B cell (primary cell): ENCODE measurements around the gene CDKAL1. TPM values are rescaled to one million over a fixed set of nuclear protein-coding genes. Genes with fewer than 3 reads are reported as not detected.

Source experiments
- ATAC-seq: fragments of 200-7000 bp; cut with Tn5 transposase; one replicate; pipeline ENCODE4 v1.10.0; 2021; ENCODE audit warnings: low read depth, mild to moderate bottlenecking, moderate number of reproducible peaks, moderate library complexity
- CTCF ChIA-PET: fragments of 350-600 bp; sonication (Branson Sonifier 250); formaldehyde crosslinking; loops from one replicate; lab custom pipeline; 2021; ENCODE audit warnings: antibody characterized with exemption, inconsistent platforms; lab: Charles Lee
- POLR2A ChIA-PET: fragments of 350-600 bp; sonication (Branson Sonifier 250); formaldehyde crosslinking; loops from one replicate; lab custom pipeline; 2021; ENCODE audit warnings: antibody characterized with exemption; lab: Charles Lee
- DNase-seq: peaks from one replicate; pipeline ENCODE4 v3.0.0; 2013
- H2AFZ ChIP-seq: 2 replicates; pipeline ENCODE4 v1.6.1; 2012; ENCODE audit warnings: mild to moderate bottlenecking, low read depth, low read length; ENCODE audit not compliant: insufficient read depth, poor library complexity, severe bottlenecking
- H3K27ac ChIP-seq, 2 donors: 1 replicate in 1 of 2; 2 replicates in 1 of 2; pipeline ENCODE4 v1.5.1; 2012 to 2013; ENCODE audit warnings: low read length in 2 of 2, mild to moderate bottlenecking in 2 of 2, moderate library complexity in 1 of 2
- H3K27me3 ChIP-seq, 4 experiments: fragments of 200-600 bp in 1 of 4; sonication (generic) in 1 of 4; replicated peaks in 1 of 4; 1 replicate in 2 of 4; 2 replicates in 2 of 4; pipeline versions ENCODE4 v1.6.1 to v1.7.0; 2013 to 2016; ENCODE audit warnings: low read length in 3 of 4, mild to moderate bottlenecking in 2 of 4, mixed read lengths in 1 of 4, moderate library complexity in 1 of 4; ENCODE audit not compliant: insufficient read depth in 4 of 4, control insufficient read depth in 3 of 4; ENCODE audit errors: control extremely low read depth in 1 of 4
- H3K36me3 ChIP-seq, 2 experiments: replicated peaks in 1 of 2; 1 replicate in 1 of 2; 2 replicates in 1 of 2; pipeline versions ENCODE4 v1.6.1 to v1.7.1; 2013; ENCODE audit warnings: low read length in 1 of 2; ENCODE audit not compliant: insufficient read depth in 2 of 2, control insufficient read depth in 1 of 2; ENCODE audit errors: control extremely low read depth in 1 of 2, extremely low read depth in 1 of 2
- H3K4me1 ChIP-seq, 2 donors: fragments of 200-600 bp in 1 of 2; sonication (generic) in 1 of 2; 1 replicate in 1 of 2; 2 replicates in 1 of 2; pipeline versions ENCODE4 v1.5.1 to v1.6.1; 2013 to 2017; ENCODE audit warnings: low read length in 2 of 2; ENCODE audit not compliant: control insufficient read depth in 2 of 2, insufficient read depth in 2 of 2
- H3K4me2 ChIP-seq: replicated peaks from 2 replicates; pipeline ENCODE3; 2012; ENCODE audit warnings: mild to moderate bottlenecking, low read depth, low read length; ENCODE audit not compliant: poor library complexity, severe bottlenecking
- H3K4me3 ChIP-seq, 5 experiments: fragments of 200-600 bp in 1 of 5; sonication (generic) in 1 of 5; 1 replicate in 3 of 5; 2 replicates in 2 of 5; pipeline versions ENCODE4 v1.5.1 to v1.7.0; 2011 to 2016; ENCODE audit warnings: low read length in 4 of 5, mild to moderate bottlenecking in 4 of 5, low read depth in 2 of 5, control low read depth in 1 of 5, moderate library complexity in 1 of 5; ENCODE audit not compliant: insufficient read depth in 1 of 5; ENCODE audit errors: control extremely low read depth in 1 of 5, extremely low read depth in 1 of 5
- H3K79me2 ChIP-seq: fragments of 200-600 bp; sonication (generic); one replicate; pipeline ENCODE4 v1.6.0; 2016; ENCODE audit warnings: low read length; ENCODE audit not compliant: control insufficient read depth, insufficient read depth
- H3K9ac ChIP-seq: fragments of 200-600 bp; sonication (generic); 2 replicates; pipeline ENCODE4 v1.6.1; 2017; ENCODE audit warnings: mild to moderate bottlenecking, low read length, moderate library complexity
- H3K9me3 ChIP-seq, 3 donors: one replicate each; pipeline versions ENCODE4 v1.6.1 to v1.7.1; 2013; ENCODE audit warnings: low read length in 2 of 3; ENCODE audit not compliant: control insufficient read depth in 2 of 3, insufficient read depth in 1 of 3; ENCODE audit errors: control extremely low read depth in 1 of 3
- H4K20me1 ChIP-seq: 2 replicates; pipeline ENCODE4 v1.6.0; 2012; ENCODE audit warnings: mild to moderate bottlenecking, low read length; ENCODE audit not compliant: insufficient read depth, control insufficient read depth, poor library complexity, severe bottlenecking
- H3K27ac Mint-ChIP-seq: one replicate; pipeline ENCODE4 v1.8.0; 2021; ENCODE audit warnings: mixed read lengths
- H3K27me3 Mint-ChIP-seq: one replicate; pipeline ENCODE4 v1.8.0; 2021; ENCODE audit warnings: mixed read lengths
- H3K4me1 Mint-ChIP-seq: one replicate; pipeline ENCODE4 v1.8.0; 2021; ENCODE audit warnings: mixed read lengths
- H3K4me3 Mint-ChIP-seq: one replicate; pipeline ENCODE4 v1.8.0; 2021; ENCODE audit warnings: mixed read lengths
- H3K9me3 Mint-ChIP-seq: one replicate; pipeline ENCODE4 v1.8.0; 2022; ENCODE audit warnings: mixed read lengths; ENCODE audit not compliant: insufficient read depth
- EZH2 ChIP-seq: IDR thresholded peaks from 2 replicates; pipeline ENCODE4 v1.6.1; 2012; ENCODE audit warnings: borderline replicate concordance, low read depth, mild to moderate bottlenecking, moderate library complexity, low read length; ENCODE audit not compliant: insufficient read depth, poor library complexity, severe bottlenecking
- whole genome bisulfite sequencing: methylation state at CpG from one replicate; pipeline ENCODE4 v1.1.5; 2013; ENCODE audit warnings: missing lambda C conversion rate; ENCODE audit not compliant: insufficient coverage; 5-methylcytosine and 5-hydroxymethylcytosine counted together
- intact Hi-C: fragments of 100-400 bp; cut with micrococcal nuclease; formaldehyde crosslinking; loops from one replicate; pipeline ENCODE4 v1.10.0; 2022
- polyA plus RNA-seq: library from polyadenylated mRNA; depleted of rRNA; stranded (reverse); fragments of >200 nt; gene quantifications from 2 replicates; pipeline ENCODE4 v1.2.3, GENCODE V29; 2012
- total RNA-seq, 2 donors: library from RNA; stranded (reverse); fragments of 120-200 nt in 1 of 2; gene quantifications; 1 replicate in 1 of 2; 2 replicates in 1 of 2; pipeline versions ENCODE4 v1.2.3 to v1.2.4, GENCODE V29; 2013 to 2022
- TF ChIP-seq, protein P1 (sequence below): fragments of 200-600 bp; IDR thresholded peaks from one replicate; pipeline ENCODE4 v1.8.0; 2022; ENCODE audit warnings: antibody characterized with exemption, mild to moderate bottlenecking

CDKAL1 gene
- total and polyA plus RNA-seq, 2 donors (not counting 1 experiment from before 2014, with no cell fraction given), result 6.1 to 33.3 TPM

DNA sequence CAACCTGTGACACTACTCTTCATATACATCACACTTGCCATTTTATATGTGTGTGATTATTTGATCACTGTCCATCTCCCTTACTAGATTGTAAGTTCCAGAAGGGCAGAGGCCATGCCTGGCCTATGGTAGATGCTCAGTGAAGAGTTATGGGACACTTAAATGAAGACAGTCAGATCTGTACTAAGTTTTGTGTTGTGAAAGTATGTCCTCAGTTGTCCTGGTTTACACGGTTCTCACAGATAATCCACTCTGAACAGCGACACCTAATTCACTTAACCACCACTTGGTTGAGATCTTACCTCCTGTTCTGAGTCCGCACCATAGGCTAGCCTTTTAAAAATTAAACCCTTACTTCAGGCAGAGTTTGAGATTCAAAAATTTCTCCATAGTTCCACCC is 625.2 kb downstream of the CDKAL1 start:
- whole genome bisulfite sequencing, result no CpG with 5 or more reads among the region's 3 CpGs
- Histone ChIP-seq H3K4me2 (no peak overlapping the region), H3K4me1 (peaks cover 0 to 4% of the 10 kb centered on the region in 2 donors), H3K79me2 (no peaks in the 10 kb centered on the region), H3K36me3 (peaks cover 0 to 1% of the 10 kb centered on the region in 2 experiments), H3K27me3 (no peaks in the 10 kb centered on the region), H2AFZ (no peak overlapping the region), H3K27ac (no peak overlapping the region), H4K20me1 (no peaks in the 10 kb centered on the region), H3K9ac (no peak overlapping the region), H3K4me3 (no peak overlapping the region), H3K9me3 (no peaks in the 10 kb centered on the region)
- POLR2A ChIA-PET, result no interaction called here
- intact Hi-C loops, result no loop called here
- Mint-ChIP-seq H3K27me3 (no peaks in the 10 kb centered on the region), H3K4me1 (peaks cover 8% of the 10 kb centered on the region), H3K9me3 (no peaks in the 10 kb centered on the region), H3K27ac (no peak overlapping the region), H3K4me3 (no peak overlapping the region)
- no peak for ATAC-seq
- TF ChIP-seq EZH2, result no peak
- TF ChIP-seq, protein P1, sequence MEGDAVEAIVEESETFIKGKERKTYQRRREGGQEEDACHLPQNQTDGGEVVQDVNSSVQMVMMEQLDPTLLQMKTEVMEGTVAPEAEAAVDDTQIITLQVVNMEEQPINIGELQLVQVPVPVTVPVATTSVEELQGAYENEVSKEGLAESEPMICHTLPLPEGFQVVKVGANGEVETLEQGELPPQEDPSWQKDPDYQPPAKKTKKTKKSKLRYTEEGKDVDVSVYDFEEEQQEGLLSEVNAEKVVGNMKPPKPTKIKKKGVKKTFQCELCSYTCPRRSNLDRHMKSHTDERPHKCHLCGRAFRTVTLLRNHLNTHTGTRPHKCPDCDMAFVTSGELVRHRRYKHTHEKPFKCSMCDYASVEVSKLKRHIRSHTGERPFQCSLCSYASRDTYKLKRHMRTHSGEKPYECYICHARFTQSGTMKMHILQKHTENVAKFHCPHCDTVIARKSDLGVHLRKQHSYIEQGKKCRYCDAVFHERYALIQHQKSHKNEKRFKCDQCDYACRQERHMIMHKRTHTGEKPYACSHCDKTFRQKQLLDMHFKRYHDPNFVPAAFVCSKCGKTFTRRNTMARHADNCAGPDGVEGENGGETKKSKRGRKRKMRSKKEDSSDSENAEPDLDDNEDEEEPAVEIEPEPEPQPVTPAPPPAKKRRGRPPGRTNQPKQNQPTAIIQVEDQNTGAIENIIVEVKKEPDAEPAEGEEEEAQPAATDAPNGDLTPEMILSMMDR, result no peak
- no peak for DNase-seq
- CTCF ChIA-PET, result no interaction called here

DNA sequence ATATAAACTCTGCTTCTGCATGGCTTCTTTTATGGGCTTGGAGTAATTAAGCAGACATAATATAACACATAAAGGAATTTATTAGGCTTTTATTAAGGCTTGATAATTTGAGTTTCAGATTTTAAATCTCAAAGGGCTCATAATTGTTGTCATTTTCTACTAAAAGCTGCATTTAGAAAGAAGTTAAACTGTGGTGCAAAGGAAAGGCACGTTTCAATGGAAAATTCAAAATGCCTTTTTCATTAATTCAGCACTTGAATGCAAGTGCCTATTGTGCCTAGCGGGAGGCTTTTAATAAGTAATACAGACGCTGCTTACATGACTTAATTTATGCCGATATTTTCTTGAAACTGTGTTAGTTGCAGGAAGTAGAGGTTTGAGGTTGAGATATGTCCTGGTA is 627.5 kb downstream of the CDKAL1 start:
- Mint-ChIP-seq H3K27ac (no peak overlapping the region), H3K4me3 (no peak overlapping the region), H3K9me3 (no peaks in the 10 kb centered on the region), H3K27me3 (no peaks in the 10 kb centered on the region), H3K4me1 (peaks cover 12% of the 10 kb centered on the region)
- peaks cover 0 to 1% of the 10 kb centered on the region in 2 experiments for H3K36me3 ChIP-seq
- no peaks in the 10 kb centered on the region for H3K79me2 ChIP-seq
- H3K9ac ChIP-seq, result no peak overlapping the region
- no peaks in the 10 kb centered on the region for H4K20me1 ChIP-seq
- no peaks in the 10 kb centered on the region for H3K9me3 ChIP-seq
- no peak overlapping the region for H2AFZ ChIP-seq
- no peak for TF ChIP-seq EZH2
- TF ChIP-seq, protein P1, result no peak
- 7% methylated on average over 2 of the region's 4 CpGs for WGBS
- ATAC-seq, result no peak
- ChIA-PET CTCF (interaction anchor here (0.8 kb wide), 1 partner anchor 47 kb away, joined by 3 read pairs; no protein-coding TSS in a partner anchor), POLR2A (no interaction called here)
- no peak overlapping the region for H3K4me3 ChIP-seq
- H3K27me3 ChIP-seq, result no peaks in the 10 kb centered on the region
- no peak overlapping the region for H3K4me2 ChIP-seq
- no peak for DNase-seq
- intact Hi-C loops, result no loop called here
- no peak overlapping the region for H3K27ac ChIP-seq
- H3K4me1 ChIP-seq, result peaks cover 0 to 11% of the 10 kb centered on the region in 2 donors
